ENCODE results near the gene DGKI.

DGKI gene

DNA sequence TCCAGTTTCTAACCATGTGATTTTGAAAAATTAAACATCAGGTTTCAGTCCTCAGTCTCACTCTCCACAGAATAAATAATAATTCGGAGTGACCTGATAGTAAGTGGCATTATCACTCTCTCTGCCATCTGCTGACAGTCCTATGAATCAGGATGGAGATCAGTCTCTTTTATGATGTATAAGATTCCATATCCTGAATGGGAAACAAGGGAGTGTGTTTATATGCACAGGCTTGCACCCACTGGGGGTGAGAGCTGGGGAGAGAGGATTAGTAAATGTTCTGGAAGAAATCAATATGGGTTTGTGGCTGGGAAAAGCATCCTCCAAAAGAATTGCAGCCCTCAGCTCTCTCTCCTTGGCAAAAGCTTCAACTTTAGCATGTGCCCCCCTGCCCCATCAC lies 45.3 kb downstream of the DGKI start:
- TF ChIP-seq ZBTB17 (tag by site-specific recombination; IDR thresholded peaks at IDR 0.05), result no peak
- Histone ChIP-seq H3K4me1 (ENCODE audit: control insufficient read depth, insufficient read depth, low read length) (no peaks in the 10 kb centered on the region), H3K9me3 (ENCODE audit: control insufficient read depth, insufficient read depth, low read depth, low read length) (no peaks in the 10 kb centered on the region), H3K27ac (ENCODE audit: extremely low read depth, low read depth, low read length) (no peak overlapping the region), H3K4me3 (ENCODE audit: low read depth, low read length) (no peak overlapping the region), H3K36me3 (ENCODE audit: control insufficient read depth in 2 of 2, insufficient read depth in 1 of 2, low read length in 2 of 2) (no peaks in the 10 kb centered on the region)
- ChIA-PET POLR2A (no interaction called here), CTCF (no interaction called here)

DNA sequence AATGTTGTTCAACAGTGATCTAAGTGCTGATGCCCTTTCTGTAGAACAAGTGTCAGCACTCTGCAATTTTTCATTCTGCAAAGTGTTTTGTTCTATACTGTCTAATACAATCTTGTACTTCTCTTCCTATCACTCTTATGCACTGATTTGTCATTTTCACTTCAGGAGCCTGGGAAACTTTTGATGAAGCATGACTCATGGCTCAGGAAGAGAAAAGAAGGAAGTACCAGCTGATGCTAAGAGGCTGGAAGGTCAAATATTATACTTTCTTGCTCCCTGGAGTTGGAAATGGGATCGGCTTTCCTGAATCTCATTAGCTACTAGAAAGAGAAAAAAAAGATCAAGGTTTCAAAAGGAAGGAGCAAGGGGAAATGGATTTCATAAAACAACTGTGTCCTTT lies 45.8 kb downstream of the DGKI start:
- no peaks in the 10 kb centered on the region for H3K36me3 ChIP-seq (ENCODE audit: control insufficient read depth in 2 of 2, insufficient read depth in 1 of 2, low read length in 2 of 2)
- ChIA-PET POLR2A (no interaction called here), CTCF (no interaction called here)
- H3K4me3 ChIP-seq (ENCODE audit: low read depth, low read length), result no peak overlapping the region
- H3K4me1 ChIP-seq (ENCODE audit: control insufficient read depth, insufficient read depth, low read length), result no peaks in the 10 kb centered on the region
- H3K27ac ChIP-seq (ENCODE audit: extremely low read depth, low read depth, low read length), result no peak overlapping the region
- no peaks in the 10 kb centered on the region for H3K9me3 ChIP-seq (ENCODE audit: control insufficient read depth, insufficient read depth, low read depth, low read length)
- TF ChIP-seq ZNF18 (tag by site-specific recombination; IDR thresholded peaks at IDR 0.05), result no peak
- no peak for TF ChIP-seq ZNF449 (tag by site-specific recombination; IDR thresholded peaks at IDR 0.05)
- TF ChIP-seq ZNF677 (tag by site-specific recombination; IDR thresholded peaks at IDR 0.05), result no peak
- TF ChIP-seq ZNF433 (tag by site-specific recombination; IDR thresholded peaks at IDR 0.05; ENCODE audit: low read depth), result no peak

- H3K27ac ChIP-seq (ENCODE audit: extremely low read depth, low read depth, low read length), result no peak overlapping the region
- no peaks in the 10 kb centered on the region for H3K36me3 ChIP-seq (ENCODE audit: control insufficient read depth in 2 of 2, insufficient read depth in 1 of 2, low read length in 2 of 2)
- no peaks in the 10 kb centered on the region for H3K9me3 ChIP-seq (ENCODE audit: control insufficient read depth, insufficient read depth, low read depth, low read length)
- no peak overlapping the region for H3K4me3 ChIP-seq (ENCODE audit: low read depth, low read length)
- ChIA-PET CTCF (no interaction called here), POLR2A (no interaction called here)
- H3K4me1 ChIP-seq (ENCODE audit: control insufficient read depth, insufficient read depth, low read length), result no peaks in the 10 kb centered on the region
- TF ChIP-seq, protein P1, sequence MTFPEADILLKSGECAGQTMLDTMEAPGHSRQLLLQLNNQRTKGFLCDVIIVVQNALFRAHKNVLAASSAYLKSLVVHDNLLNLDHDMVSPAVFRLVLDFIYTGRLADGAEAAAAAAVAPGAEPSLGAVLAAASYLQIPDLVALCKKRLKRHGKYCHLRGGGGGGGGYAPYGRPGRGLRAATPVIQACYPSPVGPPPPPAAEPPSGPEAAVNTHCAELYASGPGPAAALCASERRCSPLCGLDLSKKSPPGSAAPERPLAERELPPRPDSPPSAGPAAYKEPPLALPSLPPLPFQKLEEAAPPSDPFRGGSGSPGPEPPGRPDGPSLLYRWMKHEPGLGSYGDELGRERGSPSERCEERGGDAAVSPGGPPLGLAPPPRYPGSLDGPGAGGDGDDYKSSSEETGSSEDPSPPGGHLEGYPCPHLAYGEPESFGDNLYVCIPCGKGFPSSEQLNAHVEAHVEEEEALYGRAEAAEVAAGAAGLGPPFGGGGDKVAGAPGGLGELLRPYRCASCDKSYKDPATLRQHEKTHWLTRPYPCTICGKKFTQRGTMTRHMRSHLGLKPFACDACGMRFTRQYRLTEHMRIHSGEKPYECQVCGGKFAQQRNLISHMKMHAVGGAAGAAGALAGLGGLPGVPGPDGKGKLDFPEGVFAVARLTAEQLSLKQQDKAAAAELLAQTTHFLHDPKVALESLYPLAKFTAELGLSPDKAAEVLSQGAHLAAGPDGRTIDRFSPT (tag by site-specific recombination; IDR thresholded peaks at IDR 0.05), result no peak
- TF ChIP-seq ZNF645 (tag by site-specific recombination; IDR thresholded peaks at IDR 0.05) (no peak), ZNF24 (tag by site-specific recombination; IDR thresholded peaks at IDR 0.05) (no peak), ZNF768 (tag by site-specific recombination; IDR thresholded peaks at IDR 0.05) (no peak), PRDM10 (tag by site-specific recombination; IDR thresholded peaks at IDR 0.05) (no peak), ZNF174 (tag by site-specific recombination; IDR thresholded peaks at IDR 0.05) (no peak), HOXA7 (CRISPR knock-in tag; IDR thresholded peaks at IDR 0.05; ENCODE audit: borderline replicate concordance) (no peak), BCL11B (tag by site-specific recombination; IDR thresholded peaks at IDR 0.05; ENCODE audit: low read depth) (no peak)
- TF ChIP-seq, protein P2, sequence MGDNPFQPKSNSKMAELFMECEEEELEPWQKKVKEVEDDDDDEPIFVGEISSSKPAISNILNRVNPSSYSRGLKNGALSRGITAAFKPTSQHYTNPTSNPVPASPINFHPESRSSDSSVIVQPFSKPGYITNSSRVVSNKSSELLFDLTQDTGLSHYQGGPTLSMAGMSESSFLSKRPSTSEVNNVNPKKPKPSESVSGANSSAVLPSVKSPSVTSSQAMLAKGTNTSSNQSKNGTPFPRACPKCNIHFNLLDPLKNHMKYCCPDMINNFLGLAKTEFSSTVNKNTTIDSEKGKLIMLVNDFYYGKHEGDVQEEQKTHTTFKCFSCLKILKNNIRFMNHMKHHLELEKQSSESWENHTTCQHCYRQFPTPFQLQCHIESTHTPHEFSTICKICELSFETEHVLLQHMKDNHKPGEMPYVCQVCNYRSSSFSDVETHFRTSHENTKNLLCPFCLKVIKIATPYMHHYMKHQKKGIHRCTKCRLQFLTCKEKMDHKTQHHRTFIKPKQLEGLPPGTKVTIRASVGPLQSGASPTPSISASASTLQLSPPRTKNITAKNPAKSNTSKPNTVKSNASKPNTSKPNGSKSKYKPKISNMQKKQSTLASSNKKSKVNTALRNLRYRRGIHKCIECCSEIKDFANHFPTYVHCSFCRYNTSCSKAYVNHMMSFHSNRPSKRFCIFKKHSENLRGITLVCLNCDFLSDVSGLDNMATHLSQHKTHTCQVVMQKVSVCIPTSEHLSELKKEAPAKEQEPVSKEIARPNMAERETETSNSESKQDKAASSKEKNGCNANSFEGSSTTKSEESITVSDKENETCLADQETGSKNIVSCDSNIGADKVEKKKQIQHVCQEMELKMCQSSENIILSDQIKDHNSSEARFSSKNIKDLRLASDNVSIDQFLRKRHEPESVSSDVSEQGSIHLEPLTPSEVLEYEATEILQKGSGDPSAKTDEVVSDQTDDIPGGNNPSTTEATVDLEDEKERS (tag by site-specific recombination; IDR thresholded peaks at IDR 0.05), result no peak
- TF ChIP-seq, protein P3, sequence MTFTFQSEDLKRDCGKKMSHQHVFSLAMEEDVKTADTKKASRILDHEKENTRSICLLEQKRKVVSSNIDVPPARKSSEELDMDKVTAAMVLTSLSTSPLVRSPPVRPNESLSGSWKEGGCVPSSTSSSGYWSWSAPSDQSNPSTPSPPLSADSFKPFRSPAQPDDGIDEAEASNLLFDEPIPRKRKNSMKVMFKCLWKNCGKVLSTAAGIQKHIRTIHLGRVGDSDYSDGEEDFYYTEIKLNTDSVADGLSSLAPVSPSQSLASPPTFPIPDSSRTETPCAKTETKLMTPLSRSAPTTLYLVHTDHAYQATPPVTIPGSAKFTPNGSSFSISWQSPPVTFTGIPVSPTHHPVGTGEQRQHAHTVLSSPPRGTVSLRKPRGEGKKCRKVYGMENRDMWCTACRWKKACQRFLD (tag by site-specific recombination; IDR thresholded peaks at IDR 0.05), result no peak
Observed at GRCh38 chr7:137798073-137798763, 48.6 kb downstream of the DGKI start.
